Caco-2 (cell line): ENCODE results near the gene TNPO3. TPM values are rescaled to one million over a fixed set of nuclear protein-coding genes. Genes with fewer than 3 reads are reported as not detected.

Experiments used
- BruUV-seq: library from RNA; stranded (reverse); fragments of 400-500 nt; replicated peaks from 2 replicates; lab custom pipeline; 2021; lab: Mats Ljungman, UMichigan
- CTCF ChIA-PET: fragments of 300-600 bp; sonication (Branson Sonifier 250); formaldehyde crosslinking; loops from one replicate; lab custom pipeline; 2022; ENCODE audit warnings: antibody characterized with exemption; lab: Charles Lee
- POLR2A ChIA-PET: fragments of 300-600 bp; sonication (Branson Sonifier 250); formaldehyde crosslinking; loops from one replicate; lab custom pipeline; 2022; ENCODE audit warnings: antibody characterized with exemption; lab: Charles Lee
- DNase-seq, 2 experiments: peaks; one replicate each; pipeline versions ENCODE4 v3.0.0 to v3.0.0-alpha.2; 2020 to 2022
- H3K27me3 ChIP-seq: replicated peaks from 2 replicates; pipeline ENCODE4 v1.6.0; 2011; ENCODE audit warnings: low read length; ENCODE audit not compliant: control insufficient read depth, insufficient read depth
- H3K36me3 ChIP-seq: 2 replicates; pipeline ENCODE4 v1.5.1; 2011; ENCODE audit warnings: low read length; ENCODE audit not compliant: control insufficient read depth, insufficient read depth
- H3K4me1 ChIP-seq: fragments of 250-450 bp; sonication (Bioruptor Pico); 2 replicates; pipeline ENCODE4 v1.5.1; 2020; ENCODE audit warnings: mild to moderate bottlenecking
- H3K4me3 ChIP-seq: 2 replicates; pipeline ENCODE4 v1.5.1; 2011; ENCODE audit warnings: low read depth, mild to moderate bottlenecking, control low read depth, low read length
- H3K9me3 ChIP-seq: fragments of 250-450 bp; sonication (Bioruptor Pico); 2 replicates; pipeline ENCODE4 v1.5.1; 2020; ENCODE audit warnings: mild to moderate bottlenecking, moderate library complexity
- H3K27ac Mint-ChIP-seq: one replicate; pipeline ENCODE4 v1.8.0; 2022; ENCODE audit warnings: mixed read lengths; ENCODE audit not compliant: unreplicated experiment
- H3K27me3 Mint-ChIP-seq: one replicate; pipeline ENCODE4 v1.8.0; 2022; ENCODE audit warnings: mixed read lengths; ENCODE audit not compliant: insufficient read depth, unreplicated experiment
- H3K36me3 Mint-ChIP-seq: one replicate; pipeline ENCODE4 v1.8.0; 2022; ENCODE audit warnings: mild to moderate bottlenecking, mixed read lengths; ENCODE audit not compliant: insufficient read depth, unreplicated experiment
- H3K4me1 Mint-ChIP-seq: one replicate; pipeline ENCODE4 v1.8.0; 2022; ENCODE audit warnings: low read depth, mixed read lengths; ENCODE audit not compliant: unreplicated experiment
- H3K4me3 Mint-ChIP-seq: one replicate; pipeline ENCODE4 v1.8.0; 2022; ENCODE audit warnings: mild to moderate bottlenecking, moderate library complexity, mixed read lengths; ENCODE audit not compliant: unreplicated experiment
- H3K9me3 Mint-ChIP-seq: one replicate; pipeline ENCODE4 v1.8.0; 2022; ENCODE audit warnings: mixed read lengths; ENCODE audit not compliant: unreplicated experiment
- CTCF ChIP-seq, 2 experiments: fragments of 200-600 bp in 1 of 2; IDR thresholded peaks; 1 replicate in 1 of 2; 2 replicates in 1 of 2; pipeline versions ENCODE4 v1.5.1 to v1.8.0; 2011 to 2022; ENCODE audit warnings: antibody characterized with exemption in 1 of 2, control low read depth in 1 of 2, inconsistent platforms in 1 of 2, low read depth in 1 of 2, low read length in 1 of 2, mild to moderate bottlenecking in 1 of 2, moderate library complexity in 1 of 2; ENCODE audit not compliant: insufficient read depth in 1 of 2, severe bottlenecking in 1 of 2, unreplicated experiment in 1 of 2
- intact Hi-C: fragments of 100-400 bp; cut with micrococcal nuclease; formaldehyde crosslinking; loops from one replicate; pipeline ENCODE4 v1.10.0; 2022; ENCODE audit not compliant: unreplicated experiment
- total RNA-seq: library from RNA; stranded (reverse); gene quantifications from 2 replicates; pipeline ENCODE4 v1.2.3, GENCODE V29; 2022

Gene TNPO3
- total RNA-seq, 1 experiment from 2014 or later, result 59.8 TPM

- POLR2A ChIA-PET, result no interaction called here
- no peak for TF ChIP-seq CTCF (IDR thresholded peaks at IDR 0.05; ENCODE audit: insufficient read depth in 1 of 2, low read depth in 1 of 2, low read length in 1 of 2, severe bottlenecking in 1 of 2, unreplicated experiment in 1 of 2)
- H3K36me3 ChIP-seq, result no peaks in the 10 kb centered on the region
Observed at GRCh38 chr7:129010075-129010474, 44.8 kb downstream of the TNPO3 start.

GRCh38 chr7:129009437-129009836, 45.5 kb downstream of the TNPO3 start:
- Histone ChIP-seq H3K36me3 (no peaks in the 10 kb centered on the region), H3K9me3 (no peaks in the 10 kb centered on the region), H3K4me3 (no peak overlapping the region), H3K27me3 (no peaks in the 10 kb centered on the region), H3K4me1 (no peaks in the 10 kb centered on the region)
- TF ChIP-seq CTCF (IDR thresholded peaks at IDR 0.05; ENCODE audit: insufficient read depth in 1 of 2, low read depth in 1 of 2, low read length in 1 of 2, severe bottlenecking in 1 of 2, unreplicated experiment in 1 of 2), result no peak
- Mint-ChIP-seq H3K36me3 (peaks cover 53% of the 10 kb centered on the region), H3K4me1 (peaks cover 7% of the 10 kb centered on the region), H3K4me3 (no peak overlapping the region), H3K9me3 (no peaks in the 10 kb centered on the region), H3K27ac (no peak overlapping the region), H3K27me3 (no peaks in the 10 kb centered on the region)
- intact Hi-C loops, result no loop called here
- POLR2A ChIA-PET, result no interaction called here
- CTCF ChIA-PET, result interaction anchor here (0.6 kb wide), 1 partner anchor 1001 kb away, joined by 4 read pairs; no protein-coding TSS in a partner anchor
- no TSS peak for BruUV-seq
- no peak for DNase-seq

More at GRCh38 chr7:129010075-129010474, 44.8 kb downstream of the TNPO3 start:
- intact Hi-C loops, result no loop called here
- Mint-ChIP-seq H3K4me3 (no peak overlapping the region), H3K36me3 (peaks cover 60% of the 10 kb centered on the region), H3K9me3 (no peaks in the 10 kb centered on the region), H3K27me3 (no peaks in the 10 kb centered on the region), H3K4me1 (peaks cover 7% of the 10 kb centered on the region), H3K27ac (no peak overlapping the region)
- CTCF ChIA-PET, result no interaction called here
- BruUV-seq, result no TSS peak
- no peaks in the 10 kb centered on the region for H3K9me3 ChIP-seq
- no peaks in the 10 kb centered on the region for H3K27me3 ChIP-seq
- DNase-seq, result no peak
- H3K4me1 ChIP-seq, result no peaks in the 10 kb centered on the region
- H3K4me3 ChIP-seq, result no peak overlapping the region

- intact Hi-C loops, result no loop called here
- H3K9me3 Mint-ChIP-seq, result no peaks in the 10 kb centered on the region
- no peaks in the 10 kb centered on the region for H3K27me3 Mint-ChIP-seq
- Histone ChIP-seq H3K27me3 (no peaks in the 10 kb centered on the region), H3K36me3 (no peaks in the 10 kb centered on the region), H3K4me1 (no peaks in the 10 kb centered on the region), H3K9me3 (no peaks in the 10 kb centered on the region), H3K4me3 (no peak overlapping the region)
- BruUV-seq, result no TSS peak
- peaks cover 50% of the 10 kb centered on the region for H3K36me3 Mint-ChIP-seq
- CTCF ChIA-PET, result interaction anchor here (0.6 kb wide), 1 partner anchor 1002 kb away, joined by 4 read pairs; no protein-coding TSS in a partner anchor
- H3K4me1 Mint-ChIP-seq, result peaks cover 4% of the 10 kb centered on the region
- no peak overlapping the region for H3K4me3 Mint-ChIP-seq
- DNase-seq, result no peak
- TF ChIP-seq CTCF (IDR thresholded peaks at IDR 0.05; ENCODE audit: insufficient read depth in 1 of 2, low read depth in 1 of 2, low read length in 1 of 2, severe bottlenecking in 1 of 2, unreplicated experiment in 1 of 2), result no peak
- no peak overlapping the region for H3K27ac Mint-ChIP-seq
- POLR2A ChIA-PET, result no interaction called here
Observed at GRCh38 chr7:129008645-129009414, 46.1 kb downstream of the TNPO3 start.
